SK-N-SH treated with all-trans-retinoic acid at 6 μM for 48 hours (cell line): ENCODE results near the gene SH3PXD2B.

Experiments used
- ATAC-seq: fragments of 200-7000 bp; cut with Tn5 transposase; 3 replicates; pipeline ENCODE4 v1.9.1; 2020; ENCODE audit warnings: mild to moderate bottlenecking, moderate library complexity
- BACH2 ChIP-seq: fragments of 250-450 bp; sonication (Bioruptor Pico); IDR thresholded peaks from 2 replicates; pipeline ENCODE4 v1.9.0; 2021; ENCODE audit warnings: mild to moderate bottlenecking, borderline replicate concordance
- CSDC2 ChIP-seq: fragments of 250-450 bp; sonication (Bioruptor Pico); IDR thresholded peaks from 2 replicates; pipeline ENCODE4 v1.5.0; 2020; ENCODE audit warnings: mild to moderate bottlenecking, moderate library complexity
- CSRNP3 ChIP-seq: fragments of 250-450 bp; sonication (Bioruptor Pico); IDR thresholded peaks from 2 replicates; pipeline ENCODE4 v1.5.1; 2021; ENCODE audit warnings: mild to moderate bottlenecking, moderate library complexity
- ESRRG ChIP-seq: fragments of 250-450 bp; sonication (Bioruptor Pico); IDR thresholded peaks from 2 replicates; pipeline ENCODE4 v1.6.1; 2021; ENCODE audit warnings: mild to moderate bottlenecking
- GLIS3 ChIP-seq: fragments of 250-450 bp; sonication (Bioruptor Pico); IDR thresholded peaks from 2 replicates; pipeline ENCODE4 v1.5.0; 2020; ENCODE audit warnings: mild to moderate bottlenecking, moderate library complexity
- ISL1 ChIP-seq: fragments of 250-450 bp; sonication (Bioruptor Pico); IDR thresholded peaks from 2 replicates; pipeline ENCODE4 v2.1.2; 2022; ENCODE audit warnings: mild to moderate bottlenecking, moderate library complexity
- PATZ1 ChIP-seq: fragments of 250-450 bp; sonication (Bioruptor Pico); IDR thresholded peaks from 2 replicates; pipeline ENCODE4 v1.8.0; 2020; ENCODE audit warnings: mild to moderate bottlenecking, moderate library complexity, borderline replicate concordance
- RARB ChIP-seq: fragments of 250-450 bp; sonication (Bioruptor Pico); IDR thresholded peaks from 2 replicates; pipeline ENCODE4 v1.8.0; 2021; ENCODE audit warnings: mild to moderate bottlenecking, moderate library complexity
- SNAI2 ChIP-seq: fragments of 250-450 bp; sonication (Bioruptor Pico); IDR thresholded peaks from 2 replicates; pipeline ENCODE4 v1.5.0; 2020; ENCODE audit warnings: mild to moderate bottlenecking, moderate library complexity
- TCF4 ChIP-seq: fragments of 250-450 bp; sonication (Bioruptor Pico); IDR thresholded peaks from 2 replicates; pipeline ENCODE4 v1.8.0; 2021; ENCODE audit warnings: mild to moderate bottlenecking, moderate library complexity, borderline replicate concordance
- TOX ChIP-seq: fragments of 250-450 bp; sonication (Bioruptor Pico); IDR thresholded peaks from 2 replicates; pipeline ENCODE4 v1.8.0; 2021; ENCODE audit warnings: mild to moderate bottlenecking, moderate library complexity, borderline replicate concordance
- ZFP3 ChIP-seq: fragments of 250-450 bp; sonication (Bioruptor Pico); IDR thresholded peaks from 2 replicates; pipeline ENCODE4 v1.5.0; 2020; ENCODE audit warnings: mild to moderate bottlenecking, moderate library complexity
- ZFP30 ChIP-seq: fragments of 450-650 bp; formaldehyde crosslinking; IDR thresholded peaks from 2 replicates; pipeline ENCODE4 v1.5.0; 2022; ENCODE audit warnings: mild to moderate bottlenecking, moderate library complexity
- ZNF565 ChIP-seq: fragments of 450-650 bp; formaldehyde crosslinking; conservative IDR thresholded peaks from 2 replicates; pipeline ENCODE4 v1.5.0; 2020; ENCODE audit warnings: low read depth, mild to moderate bottlenecking, moderate library complexity
- ZNF70 ChIP-seq: fragments of 450-650 bp; formaldehyde crosslinking; IDR thresholded peaks from 2 replicates; pipeline ENCODE4 v1.5.0; 2020; ENCODE audit warnings: mild to moderate bottlenecking, moderate library complexity
- ZNF8 ChIP-seq: fragments of 450-650 bp; formaldehyde crosslinking; IDR thresholded peaks from 2 replicates; pipeline ENCODE4 v1.5.0; 2020; ENCODE audit warnings: mild to moderate bottlenecking, moderate library complexity
- TF ChIP-seq, protein P1 (sequence below): fragments of 250-450 bp; sonication (Bioruptor Pico); IDR thresholded peaks from 2 replicates; pipeline ENCODE4 v1.8.0; 2021; ENCODE audit warnings: low read depth, mild to moderate bottlenecking, moderate library complexity, borderline replicate concordance
- TF ChIP-seq, protein P2 (sequence below): fragments of 250-450 bp; sonication (Bioruptor Pico); IDR thresholded peaks from 2 replicates; pipeline ENCODE4 v1.5.0; 2020; ENCODE audit warnings: mild to moderate bottlenecking, moderate library complexity

SH3PXD2B gene

GRCh38 chr5:172444110-172444510 is 10.2 kb downstream of the SH3PXD2B start:
- ATAC-seq, result peak; percentile 35
- TF ChIP-seq ZNF565 (CRISPR knock-in tag), result no peak
- no peak for TF ChIP-seq CSDC2 (CRISPR knock-in tag)
- no peak for TF ChIP-seq CSRNP3 (CRISPR knock-in tag)
- TF ChIP-seq ISL1 (CRISPR knock-in tag), result no peak
- no peak for TF ChIP-seq GLIS3 (CRISPR knock-in tag)
- TF ChIP-seq ZNF70, result no peak

DNA sequence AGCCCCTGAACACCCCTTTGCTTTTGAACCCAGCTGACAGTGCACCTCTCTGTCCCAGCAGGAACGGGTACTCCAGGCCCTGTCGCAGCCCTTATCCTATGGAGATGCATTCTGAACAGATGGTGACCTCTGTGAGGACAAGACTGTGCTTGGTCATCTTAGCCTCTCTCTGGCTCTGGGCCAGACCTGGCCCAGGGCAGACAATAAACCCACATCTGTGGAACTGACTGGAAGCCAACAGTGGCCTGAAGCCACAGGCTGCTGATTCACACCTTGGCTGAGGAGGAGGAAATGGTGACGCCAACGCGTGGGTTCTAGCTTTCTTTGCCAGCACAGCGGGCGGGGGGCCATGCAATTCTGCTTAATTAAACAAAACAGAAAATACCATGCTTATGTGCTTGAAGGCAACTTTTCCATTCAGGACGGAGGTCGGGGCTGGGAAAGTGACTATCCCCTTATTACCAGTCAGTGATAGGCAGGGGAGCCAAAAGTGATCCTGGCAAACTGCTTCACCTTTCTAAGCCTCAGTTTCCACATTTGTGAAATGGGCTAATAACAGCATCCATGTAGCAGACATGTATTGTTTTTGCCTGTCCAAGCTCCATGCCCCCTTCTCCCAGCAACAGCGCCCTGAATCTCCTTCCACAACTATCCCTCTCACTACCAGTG is 10.8 kb downstream of the SH3PXD2B start:
- TF ChIP-seq ESRRG (CRISPR knock-in tag) (no peak), CSRNP3 (CRISPR knock-in tag) (no peak), RARB (CRISPR knock-in tag) (no peak), ZNF8 (CRISPR knock-in tag) (no peak), ZNF565 (CRISPR knock-in tag) (no peak), TOX (CRISPR knock-in tag) (no peak), ZFP30 (CRISPR knock-in tag) (no peak), TCF4 (CRISPR knock-in tag) (0 out of 2 replicates have a peak, but pooled peaks have one; percentile 31), ZFP3 (CRISPR knock-in tag) (0 out of 2 replicates have a peak, but pooled peaks have one; percentile 23), PATZ1 (CRISPR knock-in tag) (peak; percentile 40; the same call in 1 of the 2 replicates)
- TF ChIP-seq, protein P1, sequence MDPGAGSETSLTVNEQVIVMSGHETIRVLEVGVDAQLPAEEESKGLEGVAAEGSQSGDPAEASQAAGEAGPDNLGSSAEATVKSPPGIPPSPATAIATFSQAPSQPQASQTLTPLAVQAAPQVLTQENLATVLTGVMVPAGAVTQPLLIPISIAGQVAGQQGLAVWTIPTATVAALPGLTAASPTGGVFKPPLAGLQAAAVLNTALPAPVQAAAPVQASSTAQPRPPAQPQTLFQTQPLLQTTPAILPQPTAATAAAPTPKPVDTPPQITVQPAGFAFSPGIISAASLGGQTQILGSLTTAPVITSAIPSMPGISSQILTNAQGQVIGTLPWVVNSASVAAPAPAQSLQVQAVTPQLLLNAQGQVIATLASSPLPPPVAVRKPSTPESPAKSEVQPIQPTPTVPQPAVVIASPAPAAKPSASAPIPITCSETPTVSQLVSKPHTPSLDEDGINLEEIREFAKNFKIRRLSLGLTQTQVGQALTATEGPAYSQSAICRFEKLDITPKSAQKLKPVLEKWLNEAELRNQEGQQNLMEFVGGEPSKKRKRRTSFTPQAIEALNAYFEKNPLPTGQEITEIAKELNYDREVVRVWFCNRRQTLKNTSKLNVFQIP (CRISPR knock-in tag), result no peak
- TF ChIP-seq, protein P2, sequence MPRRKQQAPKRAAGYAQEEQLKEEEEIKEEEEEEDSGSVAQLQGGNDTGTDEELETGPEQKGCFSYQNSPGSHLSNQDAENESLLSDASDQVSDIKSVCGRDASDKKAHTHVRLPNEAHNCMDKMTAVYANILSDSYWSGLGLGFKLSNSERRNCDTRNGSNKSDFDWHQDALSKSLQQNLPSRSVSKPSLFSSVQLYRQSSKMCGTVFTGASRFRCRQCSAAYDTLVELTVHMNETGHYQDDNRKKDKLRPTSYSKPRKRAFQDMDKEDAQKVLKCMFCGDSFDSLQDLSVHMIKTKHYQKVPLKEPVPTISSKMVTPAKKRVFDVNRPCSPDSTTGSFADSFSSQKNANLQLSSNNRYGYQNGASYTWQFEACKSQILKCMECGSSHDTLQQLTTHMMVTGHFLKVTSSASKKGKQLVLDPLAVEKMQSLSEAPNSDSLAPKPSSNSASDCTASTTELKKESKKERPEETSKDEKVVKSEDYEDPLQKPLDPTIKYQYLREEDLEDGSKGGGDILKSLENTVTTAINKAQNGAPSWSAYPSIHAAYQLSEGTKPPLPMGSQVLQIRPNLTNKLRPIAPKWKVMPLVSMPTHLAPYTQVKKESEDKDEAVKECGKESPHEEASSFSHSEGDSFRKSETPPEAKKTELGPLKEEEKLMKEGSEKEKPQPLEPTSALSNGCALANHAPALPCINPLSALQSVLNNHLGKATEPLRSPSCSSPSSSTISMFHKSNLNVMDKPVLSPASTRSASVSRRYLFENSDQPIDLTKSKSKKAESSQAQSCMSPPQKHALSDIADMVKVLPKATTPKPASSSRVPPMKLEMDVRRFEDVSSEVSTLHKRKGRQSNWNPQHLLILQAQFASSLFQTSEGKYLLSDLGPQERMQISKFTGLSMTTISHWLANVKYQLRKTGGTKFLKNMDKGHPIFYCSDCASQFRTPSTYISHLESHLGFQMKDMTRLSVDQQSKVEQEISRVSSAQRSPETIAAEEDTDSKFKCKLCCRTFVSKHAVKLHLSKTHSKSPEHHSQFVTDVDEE (CRISPR knock-in tag), result no peak
- TF ChIP-seq, all 23 proteins: peak for 3
- ATAC-seq, result peak; percentile 73

DNA sequence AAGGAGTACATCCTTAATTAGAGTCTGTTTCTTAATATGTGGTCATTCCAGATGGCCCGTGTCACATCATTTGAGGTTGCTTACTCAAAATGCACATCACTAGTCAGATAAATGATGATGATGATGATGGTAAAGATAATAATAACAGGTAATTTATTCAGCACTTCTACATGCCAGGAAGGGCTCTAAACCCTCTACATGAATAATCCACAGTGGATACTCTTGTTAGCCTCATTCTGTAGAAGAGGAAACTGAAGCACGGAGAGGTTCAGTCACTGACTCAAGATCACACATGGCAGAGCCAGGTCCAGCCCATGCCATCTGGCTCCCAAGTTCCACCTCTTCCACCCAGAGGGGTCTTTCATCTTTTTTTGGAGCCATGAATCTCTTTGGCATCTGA is 11.7 kb downstream of the SH3PXD2B start:
- TF ChIP-seq, protein P2 (CRISPR knock-in tag), result no peak
- no peak for TF ChIP-seq SNAI2 (CRISPR knock-in tag)
- no peak for TF ChIP-seq ISL1 (CRISPR knock-in tag)
- no peak for TF ChIP-seq RARB (CRISPR knock-in tag)
- no peak for TF ChIP-seq BACH2 (CRISPR knock-in tag)
- TF ChIP-seq ZNF565 (CRISPR knock-in tag), result no peak
- no peak for ATAC-seq
